Measurements from ENCODE around the gene PCSK9. TPM values are rescaled to one million over a fixed set of nuclear protein-coding genes. Genes with fewer than 3 reads are reported as not detected.

PCSK9 gene
- not detected in 2 replicates for total RNA-seq

DNA sequence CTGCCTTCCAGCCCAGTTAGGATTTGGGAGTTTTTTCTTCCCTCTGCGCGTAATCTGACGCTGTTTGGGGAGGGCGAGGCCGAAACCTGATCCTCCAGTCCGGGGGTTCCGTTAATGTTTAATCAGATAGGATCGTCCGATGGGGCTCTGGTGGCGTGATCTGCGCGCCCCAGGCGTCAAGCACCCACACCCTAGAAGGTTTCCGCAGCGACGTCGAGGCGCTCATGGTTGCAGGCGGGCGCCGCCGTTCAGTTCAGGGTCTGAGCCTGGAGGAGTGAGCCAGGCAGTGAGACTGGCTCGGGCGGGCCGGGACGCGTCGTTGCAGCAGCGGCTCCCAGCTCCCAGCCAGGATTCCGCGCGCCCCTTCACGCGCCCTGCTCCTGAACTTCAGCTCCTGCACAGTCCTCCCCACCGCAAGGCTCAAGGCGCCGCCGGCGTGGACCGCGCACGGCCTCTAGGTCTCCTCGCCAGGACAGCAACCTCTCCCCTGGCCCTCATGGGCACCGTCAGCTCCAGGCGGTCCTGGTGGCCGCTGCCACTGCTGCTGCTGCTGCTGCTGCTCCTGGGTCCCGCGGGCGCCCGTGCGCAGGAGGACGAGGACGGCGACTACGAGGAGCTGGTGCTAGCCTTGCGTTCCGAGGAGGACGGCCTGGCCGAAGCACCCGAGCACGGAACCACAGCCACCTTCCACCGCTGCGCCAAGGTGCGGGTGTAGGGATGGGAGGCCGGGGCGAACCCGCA is at the start of gene PCSK9:
PCSK9 (plus strand) TSS at position 207 of the 741 bp plus-strand sequence; CDS start at position 497, 290 bp downstream.
- H3K9me3 Mint-ChIP-seq, result no peaks in the 10 kb centered on the region
- intact Hi-C loops (cut with micrococcal nuclease), result no loop called here
- no peak for DNase-seq (ENCODE audit: low spot score)
- H3K36me3 Mint-ChIP-seq (ENCODE audit: low read depth), result no peaks in the 10 kb centered on the region
- H3K27ac Mint-ChIP-seq, result no peak within 1 kb of the TSS
- H3K27me3 Mint-ChIP-seq (ENCODE audit: insufficient read depth), result peaks cover 69% of the 10 kb centered on the region
- no peaks in the 10 kb centered on the region for H3K4me1 Mint-ChIP-seq (ENCODE audit: low read depth)
- no peak within 1 kb of the TSS for H3K4me3 Mint-ChIP-seq

DNA sequence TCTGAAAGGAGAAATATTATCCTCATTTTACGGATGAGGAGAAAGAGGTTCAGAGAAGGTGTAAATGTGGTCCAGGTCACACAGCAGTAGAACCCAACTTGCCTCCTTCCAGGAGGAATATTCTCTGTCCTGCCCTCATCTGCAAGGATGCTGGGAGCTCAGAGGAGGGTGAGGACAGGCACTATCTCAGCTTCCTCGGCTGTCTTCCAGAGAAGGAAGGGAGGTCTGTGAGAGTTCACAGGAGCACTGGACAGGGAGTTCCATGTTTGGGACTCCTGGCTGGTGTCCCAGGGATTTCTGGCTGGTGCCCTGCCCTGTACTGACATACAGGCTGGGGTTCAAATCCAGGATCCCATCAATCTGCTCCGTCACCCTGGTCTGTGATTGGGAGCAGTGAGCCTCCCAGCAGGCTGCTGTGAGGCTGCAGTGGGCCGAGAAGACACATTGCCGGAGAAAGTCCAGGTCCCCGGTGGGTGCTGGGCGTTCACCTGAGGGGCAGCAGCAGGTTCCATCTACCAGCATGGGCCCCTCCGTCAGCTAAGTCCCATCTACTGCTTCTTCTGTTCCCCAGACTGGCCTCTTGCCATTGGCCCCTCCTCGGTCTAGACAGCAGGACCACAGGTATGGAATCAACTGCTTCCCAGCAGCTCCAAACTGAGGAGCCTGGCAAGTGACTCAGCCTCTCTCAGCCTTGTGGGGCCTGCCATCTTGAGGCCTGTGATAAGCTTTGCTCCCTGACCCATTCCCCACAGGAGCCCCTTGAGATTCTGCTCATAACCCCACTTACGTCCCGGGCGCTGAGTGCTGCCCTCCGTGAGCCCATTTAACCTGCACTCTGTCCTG is 49.2 kb upstream of the PCSK9 start:
- no peak overlapping the region for H3K4me3 Mint-ChIP-seq
- H3K36me3 Mint-ChIP-seq (ENCODE audit: low read depth), result no peaks in the 10 kb centered on the region
- no peaks in the 10 kb centered on the region for H3K9me3 Mint-ChIP-seq
- no peak overlapping the region for H3K27ac Mint-ChIP-seq
- peaks cover 4% of the 10 kb centered on the region for H3K4me1 Mint-ChIP-seq (ENCODE audit: low read depth)
- intact Hi-C loops (cut with micrococcal nuclease), result loop anchor here (10.0 kb wide), 1 partner anchor 175 kb away; no protein-coding TSS in a partner anchor
- DNase-seq (ENCODE audit: low spot score), result no peak
- H3K27me3 Mint-ChIP-seq (ENCODE audit: insufficient read depth), result peaks cover 4% of the 10 kb centered on the region

DNA sequence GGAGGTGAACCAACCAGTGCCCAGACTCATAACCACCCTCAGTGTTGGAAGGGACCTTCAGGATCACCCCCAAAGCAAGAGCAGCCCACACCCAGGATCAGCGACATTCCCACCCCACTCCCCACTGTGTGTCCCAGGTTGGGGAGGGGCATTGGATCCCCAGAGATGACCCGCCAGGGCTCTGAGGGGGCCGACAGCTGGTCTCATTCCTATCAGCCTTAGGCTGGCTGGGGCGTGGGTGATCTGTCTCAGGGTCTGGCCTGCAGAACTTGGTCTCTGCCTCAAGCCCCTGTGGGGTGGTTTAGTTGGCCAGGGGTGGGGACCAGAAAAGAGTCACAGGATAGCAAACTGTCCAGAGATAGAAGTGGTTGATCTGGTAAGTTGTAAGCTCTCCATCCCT is 48.4 kb upstream of the PCSK9 start:
- H3K4me3 Mint-ChIP-seq, result no peak overlapping the region
- H3K27ac Mint-ChIP-seq, result no peak overlapping the region
- intact Hi-C loops (cut with micrococcal nuclease), result loop anchor here (10.0 kb wide), 1 partner anchor 176 kb away; no protein-coding TSS in a partner anchor
- no peak for DNase-seq (ENCODE audit: low spot score)
- peaks cover 7% of the 10 kb centered on the region for H3K27me3 Mint-ChIP-seq (ENCODE audit: insufficient read depth)
- H3K9me3 Mint-ChIP-seq, result no peaks in the 10 kb centered on the region
- peaks cover 12% of the 10 kb centered on the region for H3K4me1 Mint-ChIP-seq (ENCODE audit: low read depth)
- no peaks in the 10 kb centered on the region for H3K36me3 Mint-ChIP-seq (ENCODE audit: low read depth)

DNA sequence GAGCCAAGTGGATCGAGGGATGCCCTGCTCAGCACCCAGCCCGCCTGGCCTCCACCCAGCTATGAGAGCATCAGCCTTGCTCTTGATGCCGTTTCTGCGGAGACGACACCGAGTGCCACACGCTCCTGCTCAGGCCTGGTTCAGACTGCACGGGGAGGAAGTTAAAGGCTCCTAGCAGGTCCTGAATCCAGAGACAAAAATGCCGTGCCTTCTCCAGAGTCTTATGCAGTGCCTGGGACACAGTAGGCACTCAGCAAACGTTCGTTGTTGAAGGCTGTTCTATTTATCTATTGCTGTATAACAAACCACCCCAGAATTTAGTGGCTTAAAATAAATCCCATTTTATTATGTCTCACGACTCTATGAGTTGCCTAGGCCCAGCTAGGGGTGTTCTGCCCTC is 47.4 kb upstream of the PCSK9 start:
- H3K36me3 Mint-ChIP-seq (ENCODE audit: low read depth), result no peaks in the 10 kb centered on the region
- intact Hi-C loops (cut with micrococcal nuclease), result loop anchor here (10.0 kb wide), 1 partner anchor 177 kb away; no protein-coding TSS in a partner anchor
- H3K27ac Mint-ChIP-seq, result no peak overlapping the region
- H3K9me3 Mint-ChIP-seq, result no peaks in the 10 kb centered on the region
- DNase-seq (ENCODE audit: low spot score), result no peak
- peaks cover 19% of the 10 kb centered on the region for H3K4me1 Mint-ChIP-seq (ENCODE audit: low read depth)
- no peak overlapping the region for H3K4me3 Mint-ChIP-seq
- H3K27me3 Mint-ChIP-seq (ENCODE audit: insufficient read depth), result peaks cover 13% of the 10 kb centered on the region

DNA sequence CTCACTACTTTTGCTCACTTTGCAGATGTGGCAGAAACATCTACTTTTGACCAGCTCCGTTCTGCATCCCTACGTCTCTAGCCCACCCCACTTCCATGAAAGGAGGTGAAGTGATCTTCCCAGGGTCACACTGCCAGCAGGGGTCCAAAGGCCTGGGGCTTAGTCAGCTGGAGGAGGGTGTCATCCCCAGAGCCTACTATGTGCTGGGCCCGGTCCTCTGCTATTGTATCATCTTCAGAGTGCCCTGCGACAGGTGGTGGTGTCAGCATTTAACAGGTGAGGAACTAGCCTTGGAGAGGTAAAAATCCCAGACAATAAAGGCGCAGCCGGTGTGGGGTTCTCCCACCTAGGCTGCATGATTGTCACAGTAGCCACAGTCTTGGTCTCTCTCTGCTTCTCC is 46.2 kb upstream of the PCSK9 start:
- H3K9me3 Mint-ChIP-seq, result no peaks in the 10 kb centered on the region
- peaks cover 19% of the 10 kb centered on the region for H3K4me1 Mint-ChIP-seq (ENCODE audit: low read depth)
- no peak overlapping the region for H3K4me3 Mint-ChIP-seq
- no peak for DNase-seq (ENCODE audit: low spot score)
- H3K27ac Mint-ChIP-seq, result no peak overlapping the region
- intact Hi-C loops (cut with micrococcal nuclease), result loop anchor here (10.0 kb wide), 1 partner anchor 178 kb away; no protein-coding TSS in a partner anchor
- no peaks in the 10 kb centered on the region for H3K36me3 Mint-ChIP-seq (ENCODE audit: low read depth)
- peaks cover 21% of the 10 kb centered on the region for H3K27me3 Mint-ChIP-seq (ENCODE audit: insufficient read depth)

DNA sequence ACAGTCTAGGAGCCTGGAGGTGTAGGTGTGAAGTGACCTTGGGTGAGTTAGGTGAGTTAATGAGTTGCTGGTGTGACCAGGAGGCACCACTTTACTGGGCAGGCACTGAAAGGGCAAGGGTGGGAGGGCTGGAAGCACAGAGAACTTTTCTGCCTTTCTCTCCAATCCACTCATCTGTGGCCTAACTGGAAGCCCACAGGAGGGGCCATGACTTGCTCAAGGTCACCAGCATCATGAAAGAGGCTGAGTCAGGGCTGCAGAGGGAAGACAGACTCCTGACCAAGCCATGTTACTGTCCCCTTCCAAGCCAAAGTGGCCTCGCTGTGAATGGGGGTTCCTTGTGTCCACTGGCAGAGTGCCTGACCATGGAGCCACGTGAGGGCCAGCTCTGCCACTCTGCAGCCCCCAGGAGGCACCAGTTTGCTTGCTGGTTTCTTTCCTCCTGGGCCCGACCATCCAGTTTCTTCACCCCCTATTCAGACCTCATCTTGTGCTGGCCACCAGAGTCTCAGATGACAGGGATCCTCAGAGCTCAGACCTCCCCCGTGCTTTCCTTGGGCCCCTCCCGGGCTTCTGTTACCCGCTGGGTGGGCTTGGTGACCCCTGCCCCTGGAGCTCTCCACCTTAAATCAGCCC is 44.9 kb upstream of the PCSK9 start:
- Mint-ChIP-seq H3K4me3 (no peak overlapping the region), H3K4me1 (ENCODE audit: low read depth) (peaks cover 19% of the 10 kb centered on the region), H3K9me3 (no peaks in the 10 kb centered on the region), H3K36me3 (ENCODE audit: low read depth) (no peaks in the 10 kb centered on the region), H3K27ac (no peak overlapping the region), H3K27me3 (ENCODE audit: insufficient read depth) (peaks cover 21% of the 10 kb centered on the region)
- no peak for DNase-seq (ENCODE audit: low spot score)
- intact Hi-C loops (cut with micrococcal nuclease), result loop anchor here (2.0 to 10.0 kb wide), 2 partner anchors 28 to 180 kb away; no protein-coding TSS in a partner anchor

DNA sequence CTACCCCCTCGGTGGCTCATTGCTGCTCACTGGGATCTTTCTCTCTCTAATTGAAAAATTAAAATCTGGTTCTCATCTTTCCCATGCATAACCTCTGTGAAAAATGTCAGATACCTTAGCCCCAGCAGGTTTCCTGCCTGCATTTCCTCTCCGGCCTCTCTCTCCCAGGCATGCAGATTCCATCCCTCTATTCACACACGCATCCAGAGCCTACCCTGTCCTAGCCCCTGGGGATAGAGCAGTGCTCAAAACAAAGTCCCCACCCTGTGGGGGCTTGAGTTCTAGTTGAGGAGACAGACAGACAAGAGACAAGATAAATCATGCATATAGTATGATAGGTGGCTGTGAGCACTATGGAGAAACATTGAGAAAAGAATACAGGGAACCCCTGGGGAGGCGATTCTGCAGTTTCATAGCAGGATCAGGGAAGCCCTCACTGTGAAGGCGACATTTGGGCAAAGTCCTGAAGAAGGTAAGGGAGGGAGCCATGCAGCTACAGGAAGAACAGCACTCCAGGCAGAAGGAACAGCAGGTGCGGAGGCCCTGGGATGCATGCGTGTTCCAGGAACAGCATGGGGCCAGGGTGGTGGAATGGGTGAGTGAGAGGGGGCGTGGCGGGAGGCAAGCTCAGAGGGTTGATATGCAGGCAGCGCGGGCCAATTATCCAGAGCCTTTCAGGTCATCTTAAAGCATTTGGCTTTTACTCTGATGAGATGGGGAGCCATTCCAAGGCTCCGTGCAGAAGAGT is 44.2 kb upstream of the PCSK9 start:
- Mint-ChIP-seq H3K27ac (no peak overlapping the region), H3K4me3 (no peak overlapping the region), H3K9me3 (no peaks in the 10 kb centered on the region), H3K36me3 (ENCODE audit: low read depth) (no peaks in the 10 kb centered on the region), H3K4me1 (ENCODE audit: low read depth) (peaks cover 19% of the 10 kb centered on the region), H3K27me3 (ENCODE audit: insufficient read depth) (peaks cover 25% of the 10 kb centered on the region)
- intact Hi-C loops (cut with micrococcal nuclease), result loop anchor here (2.0 to 10.0 kb wide), 3 partner anchors 28 to 323 kb away; no protein-coding TSS in a partner anchor
- no peak for DNase-seq (ENCODE audit: low spot score)

DNA sequence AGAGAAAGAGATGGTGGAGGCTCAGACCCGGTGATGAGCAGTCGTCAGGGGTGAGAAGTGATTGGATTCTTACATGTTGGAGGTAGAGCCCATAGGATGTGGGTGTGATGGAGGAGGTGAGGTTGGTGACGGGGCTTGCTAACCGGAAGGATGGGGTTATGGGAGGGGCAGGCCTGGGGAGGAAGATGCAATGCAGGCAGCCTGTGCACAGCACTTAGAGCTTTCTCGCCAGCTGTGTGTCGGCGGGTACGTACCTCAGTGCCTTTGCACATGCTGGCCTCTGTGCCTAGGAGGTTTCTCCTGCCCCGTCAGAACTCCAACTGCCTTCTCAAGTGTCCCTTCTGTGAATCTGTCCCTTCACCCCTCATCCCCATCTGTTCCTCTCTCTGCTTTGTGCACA is 43.5 kb upstream of the PCSK9 start:
- Mint-ChIP-seq H3K4me3 (peak overlapping the region; percentile 19), H3K27me3 (ENCODE audit: insufficient read depth) (peaks cover 27% of the 10 kb centered on the region), H3K9me3 (no peaks in the 10 kb centered on the region), H3K4me1 (ENCODE audit: low read depth) (peaks cover 19% of the 10 kb centered on the region), H3K36me3 (ENCODE audit: low read depth) (no peaks in the 10 kb centered on the region), H3K27ac (no peak overlapping the region)
- DNase-seq (ENCODE audit: low spot score), result peak; percentile 35
- intact Hi-C loops (cut with micrococcal nuclease), result loop anchor here (1.0 to 10.0 kb wide), 5 partner anchors 27 to 324 kb away; no protein-coding TSS in a partner anchor

DNA sequence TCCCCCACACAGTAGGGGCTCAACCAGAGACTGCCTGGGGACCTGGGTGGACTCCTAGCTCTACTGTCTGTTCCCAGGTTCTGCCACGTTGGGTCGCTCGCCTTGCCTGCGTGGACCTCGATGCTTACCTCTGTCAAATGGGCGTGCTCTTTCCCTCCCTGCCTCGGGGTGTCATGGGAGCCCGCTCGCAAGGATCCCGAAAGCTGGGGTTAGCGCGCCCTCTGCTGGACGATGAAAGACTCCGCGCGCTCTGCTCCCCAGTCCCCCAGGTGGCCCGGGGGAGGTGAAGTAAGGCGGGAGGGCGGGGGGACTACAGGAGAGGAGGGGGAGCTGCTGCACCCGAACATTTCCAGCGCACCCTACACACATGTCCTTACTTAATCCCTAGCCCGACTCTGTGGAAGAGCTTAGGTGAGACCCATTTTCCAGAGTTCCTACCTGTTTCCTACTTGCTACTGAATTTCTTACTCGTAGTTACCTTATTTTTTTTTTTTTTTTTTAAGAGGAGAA is 42.9 kb upstream of the PCSK9 start:
- Mint-ChIP-seq H3K4me3 (peak overlapping the region; percentile 19), H3K36me3 (ENCODE audit: low read depth) (no peaks in the 10 kb centered on the region), H3K27ac (no peak overlapping the region), H3K27me3 (ENCODE audit: insufficient read depth) (peaks cover 27% of the 10 kb centered on the region), H3K9me3 (no peaks in the 10 kb centered on the region), H3K4me1 (ENCODE audit: low read depth) (peaks cover 19% of the 10 kb centered on the region)
- intact Hi-C loops (cut with micrococcal nuclease), result loop anchor here (1.0 to 10.0 kb wide), 4 partner anchors 46 to 324 kb away; no protein-coding TSS in a partner anchor
- peak; percentile 70 for DNase-seq (ENCODE audit: low spot score)

DNA sequence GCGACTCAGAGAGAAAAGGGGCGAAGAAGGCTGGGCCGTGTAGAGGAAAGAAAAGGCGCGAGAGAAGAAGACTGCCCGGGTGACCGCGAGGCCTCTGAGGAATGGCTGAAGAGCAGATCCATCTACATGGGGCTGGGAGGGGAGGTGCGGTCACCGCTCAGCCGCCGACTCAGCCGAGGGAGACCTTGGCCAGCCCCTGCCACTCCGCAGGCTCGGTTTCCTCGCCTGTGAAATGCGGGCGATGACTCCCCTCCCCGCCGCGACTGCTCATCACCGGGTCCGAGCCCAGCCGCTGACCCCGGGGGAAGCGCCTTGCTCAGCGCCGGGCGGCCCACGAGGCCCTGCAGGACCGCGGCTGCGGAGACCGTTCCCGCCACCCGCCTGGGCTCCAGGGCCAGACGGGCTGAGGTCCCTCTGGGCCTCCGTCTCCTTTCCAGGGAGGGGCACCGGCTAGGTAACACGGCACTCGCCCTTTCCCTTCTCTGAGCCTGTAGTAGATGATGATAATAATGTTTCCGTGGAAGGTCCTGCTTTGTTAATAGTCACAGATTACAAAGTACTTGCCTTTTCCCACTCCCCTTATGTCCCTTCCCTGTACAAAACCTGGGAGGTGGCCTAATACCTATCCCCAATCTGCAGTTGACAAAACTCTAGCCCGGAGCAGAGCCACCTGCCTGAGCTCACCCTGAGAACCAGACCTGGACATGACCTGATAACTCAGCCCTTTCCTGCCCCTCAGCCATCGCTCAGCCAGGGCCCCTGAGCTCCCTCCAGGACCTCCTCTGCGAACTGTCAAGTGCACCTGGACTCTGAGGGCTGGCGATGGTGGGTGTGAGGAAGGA is 42.3 kb upstream of the PCSK9 start:
- H3K27me3 Mint-ChIP-seq (ENCODE audit: insufficient read depth), result peaks cover 25% of the 10 kb centered on the region
- peak overlapping the region; percentile 41 for H3K4me3 Mint-ChIP-seq
- no peaks in the 10 kb centered on the region for H3K9me3 Mint-ChIP-seq
- intact Hi-C loops (cut with micrococcal nuclease), result loop anchor here (1.0 to 10.0 kb wide), 4 partner anchors 47 to 325 kb away; no protein-coding TSS in a partner anchor
- H3K27ac Mint-ChIP-seq, result no peak overlapping the region
- no peaks in the 10 kb centered on the region for H3K36me3 Mint-ChIP-seq (ENCODE audit: low read depth)
- peaks cover 19% of the 10 kb centered on the region for H3K4me1 Mint-ChIP-seq (ENCODE audit: low read depth)
- DNase-seq (ENCODE audit: low spot score), result no peak

DNA sequence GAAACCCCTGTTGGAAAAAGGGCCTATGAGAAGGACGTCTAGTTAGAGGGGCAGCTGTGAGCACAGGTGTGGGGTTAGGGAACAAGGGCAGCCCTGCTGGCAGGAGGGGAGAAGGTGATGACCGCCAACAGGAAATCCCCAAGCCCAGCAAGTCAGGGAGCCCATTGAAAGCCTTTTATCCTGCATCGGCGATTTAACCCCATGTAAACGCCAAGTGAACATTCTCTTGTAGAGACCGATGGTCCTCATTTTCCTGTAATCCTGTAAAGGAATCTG is 41.7 kb upstream of the PCSK9 start:
- Mint-ChIP-seq H3K4me3 (no peak overlapping the region), H3K9me3 (no peaks in the 10 kb centered on the region), H3K36me3 (ENCODE audit: low read depth) (no peaks in the 10 kb centered on the region), H3K27me3 (ENCODE audit: insufficient read depth) (peaks cover 25% of the 10 kb centered on the region), H3K27ac (no peak overlapping the region), H3K4me1 (ENCODE audit: low read depth) (peaks cover 19% of the 10 kb centered on the region)
- no peak for DNase-seq (ENCODE audit: low spot score)
- intact Hi-C loops (cut with micrococcal nuclease), result loop anchor here (5.0 to 10.0 kb wide), 2 partner anchors 183 to 325 kb away; no protein-coding TSS in a partner anchor

Data from activated T-helper 1 cell treated with anti-CD3 and anti-CD28 coated beads, Interleukin-12 subunit alpha, Interleukin-12 subunit beta, Interleukin-2, Interleukin-4 antibody, amounts not matched to agents 30 ng/mL and 10 ng/mL and 1 ng/mL, durations not matched to agents 14 hours and 24 hours and 36 hours (primary cell).